GM19043 (cell line): ENCODE measurements around the gene PIK3CD.
"Not testable (repeated sequence)": the region's sequence is repeated elsewhere in the genome, so short reads cannot be mapped to it uniquely, and the experiment has no call there.

Source experiments
- ATAC-seq: cut with Tn5 transposase; IDR thresholded peaks from one replicate; pipeline ENCODE4 v1.9.1; 2021; ENCODE audit warnings: low read depth; ENCODE audit not compliant: unreplicated experiment

Gene PIK3CD

GRCh38 chr1:9730096-9730901 is 78.8 kb downstream of the PIK3CD start:
- ATAC-seq = no peak

GRCh38 chr1:9731051-9731537 is 79.6 kb downstream of the PIK3CD start:
- no peak for ATAC-seq

- ATAC-seq = no peak
These were observed 80.0 kb downstream of the PIK3CD start for GRCh38 chr1:9731561-9731960.

GRCh38 chr1:9732123-9732971 is 80.8 kb downstream of the PIK3CD start:
- ATAC-seq = no peak

- ATAC-seq = no peak
These were observed 81.7 kb downstream of the PIK3CD start for GRCh38 chr1:9733160-9733789.

- no peak for ATAC-seq
These were observed 84.3 kb downstream of the PIK3CD start for GRCh38 chr1:9735800-9736199.

- no peak for ATAC-seq
These were observed 84.7 kb downstream of the PIK3CD start for GRCh38 chr1:9736241-9736640.

- ATAC-seq = no peak
These were observed 85.5 kb downstream of the PIK3CD start for GRCh38 chr1:9737057-9737456.

GRCh38 chr1:9737671-9738070 is 86.1 kb downstream of the PIK3CD start:
- no peak for ATAC-seq

GRCh38 chr1:9744106-9744799 is 92.7 kb downstream of the PIK3CD start:
- no peak for ATAC-seq

GRCh38 chr1:9746211-9746610 is 94.7 kb downstream of the PIK3CD start:
- no peak for ATAC-seq

GRCh38 chr1:9746651-9747050 is 95.1 kb downstream of the PIK3CD start:
- no peak for ATAC-seq

GRCh38 chr1:9748391-9748790 is 96.9 kb downstream of the PIK3CD start:
- ATAC-seq = not testable (repeated sequence)

- no peak for ATAC-seq
These were observed 97.8 kb downstream of the PIK3CD start for GRCh38 chr1:9749361-9749760.

- no peak for ATAC-seq
These were observed 100.4 kb downstream of the PIK3CD start for GRCh38 chr1:9751971-9752370.

GRCh38 chr1:9753121-9753531 is 101.6 kb downstream of the PIK3CD start:
- no peak for ATAC-seq

- no peak for ATAC-seq
These were observed 104.0 kb downstream of the PIK3CD start for GRCh38 chr1:9755441-9755995.

GRCh38 chr1:9758559-9759121 is 107.1 kb downstream of the PIK3CD start:
- ATAC-seq = no peak

- no peak for ATAC-seq
These were observed 108.4 kb downstream of the PIK3CD start for GRCh38 chr1:9759939-9760338.

GRCh38 chr1:9760824-9761223 is 109.3 kb downstream of the PIK3CD start:
- no peak for ATAC-seq
